Ishikawa (cell line): ENCODE results near the gene NR1D2.

Experiments used
- EGR1 ChIP-seq: IDR thresholded peaks from 2 replicates; pipeline ENCODE4 v1.6.1; 2012
- MAX ChIP-seq: IDR thresholded peaks from 2 replicates; pipeline ENCODE4 v1.6.1; 2012
- RAD21 ChIP-seq: IDR thresholded peaks from 2 replicates; pipeline ENCODE4 v1.6.1; 2012; ENCODE audit warnings: low read depth
- REST ChIP-seq: IDR thresholded peaks from 2 replicates; pipeline ENCODE4 v1.6.1; 2012; ENCODE audit warnings: low read depth, mild to moderate bottlenecking
- YY1 ChIP-seq: IDR thresholded peaks from 2 replicates; pipeline ENCODE4 v1.6.1; 2012; ENCODE audit warnings: low read depth

- TF ChIP-seq MAX = no peak
- TF ChIP-seq EGR1 = no peak
- no peak for TF ChIP-seq RAD21
- TF ChIP-seq REST = no peak
- no peak for TF ChIP-seq YY1
Observed at GRCh38 chr3:23928524-23928923, 16.6 kb upstream of the NR1D2 start.
